K562 (cell line): Measurements from ENCODE around the gene CRACR2B. TPM values are rescaled to one million over a fixed set of nuclear protein-coding genes. Genes with fewer than 3 reads are reported as not detected.

Experiments used
- ATAC-seq: fragments of 200-7000 bp; cut with Tn5 transposase; 3 replicates; pipeline ENCODE4 v1.9.1; 2020; ENCODE audit warnings: moderate library complexity
- BruUV-seq: library from RNA; stranded (reverse); fragments of 400-500 nt; replicated peaks from 2 replicates; lab custom pipeline; 2021; lab: Mats Ljungman, UMichigan
- CTCF ChIA-PET: fragments of 300-600 bp; formaldehyde crosslinking; extraction: SDS; loops from one replicate; lab custom pipeline; 2021; ENCODE audit warnings: low intra/inter-chr PET ratio; lab: Yijun Ruan, JAX
- POLR2A ChIA-PET: fragments of 300-600, 350-650 bp; sonication (Branson Sonifier 250); formaldehyde crosslinking; extraction: SDS; loops from one replicate; lab custom pipeline; 2021; ENCODE audit warnings: antibody characterized with exemption, inconsistent platforms; lab: Yijun Ruan, JAX
- DNase-seq, 4 experiments: peaks; one replicate each; pipeline versions ENCODE4 v3.0.0 to v3.0.0-alpha.2; 2011 to 2018; ENCODE audit warnings: low spot score in 3 of 4, mixed read lengths in 3 of 4; ENCODE audit errors: extremely low read depth in 1 of 4
- FAIRE-seq: peaks from 2 replicates; lab custom pipeline; 2011; peaks lifted over from hg19 to GRCh38; lab: Jason Lieb, UNC
- H2AFZ ChIP-seq: 2 replicates; pipeline ENCODE4 v1.6.0; 2011; ENCODE audit warnings: low read depth, low read length, control low read depth, inconsistent platforms
- H3K27ac ChIP-seq: fragments of 200-600 bp; 3 replicates; pipeline ENCODE4 v1.8.0; 2011; ENCODE audit warnings: low read depth, mild to moderate bottlenecking, control low read depth, inconsistent platforms, low read length, moderate library complexity, mixed read lengths; ENCODE audit errors: extremely low read depth
- H3K27me3 ChIP-seq, 2 experiments: fragments of 300-600 bp in 1 of 2; 2 replicates in 1 of 2; 3 replicates in 1 of 2; pipeline versions ENCODE4 v1.6.0 to v1.8.0; 2011; ENCODE audit warnings: inconsistent platforms in 2 of 2, low read length in 2 of 2, mild to moderate bottlenecking in 1 of 2, mixed read lengths in 1 of 2, moderate library complexity in 1 of 2; ENCODE audit not compliant: control insufficient read depth in 2 of 2, insufficient read depth in 2 of 2
- H3K36me3 ChIP-seq: fragments of 300-600 bp; 3 replicates; pipeline ENCODE4 v1.8.0; 2011; ENCODE audit warnings: mild to moderate bottlenecking, low read length, inconsistent platforms; ENCODE audit not compliant: control insufficient read depth, insufficient read depth
- H3K4me1 ChIP-seq, 2 experiments: fragments of 200-600 bp in 1 of 2; replicated peaks in 1 of 2; 2 replicates in 1 of 2; 3 replicates in 1 of 2; pipeline versions ENCODE4 v1.5.1 to v1.8.0; 2011; ENCODE audit warnings: inconsistent platforms in 2 of 2, low read length in 2 of 2, mild to moderate bottlenecking in 1 of 2, mixed read lengths in 1 of 2, moderate library complexity in 1 of 2; ENCODE audit not compliant: control insufficient read depth in 2 of 2, insufficient read depth in 2 of 2
- H3K4me2 ChIP-seq: 2 replicates; pipeline ENCODE4 v1.6.1; 2011; ENCODE audit warnings: low read length, control low read depth, inconsistent platforms, mixed read lengths; ENCODE audit not compliant: insufficient read depth
- H3K4me3 ChIP-seq: fragments of 200-600 bp; sonication (generic), shearing (Covaris generic); 2 replicates; pipeline ENCODE4 v1.5.1; 2016; ENCODE audit warnings: control low read depth, inconsistent platforms
- H3K79me2 ChIP-seq: fragments of 200-600 bp; 3 replicates; pipeline ENCODE4 v1.8.0; 2011; ENCODE audit warnings: low read length, inconsistent platforms; ENCODE audit not compliant: control insufficient read depth, insufficient read depth
- H3K9ac ChIP-seq, 2 experiments: 2 replicates each; pipeline versions ENCODE4 v1.6.0 to v1.6.1; 2011; ENCODE audit warnings: low read depth in 2 of 2, low read length in 2 of 2, control low read depth in 1 of 2, inconsistent platforms in 1 of 2, mild to moderate bottlenecking in 1 of 2, mixed read lengths in 1 of 2; ENCODE audit not compliant: insufficient read depth in 1 of 2
- H3K9me1 ChIP-seq: one replicate; pipeline ENCODE4 v1.6.0; 2011; ENCODE audit warnings: inconsistent platforms, mild to moderate bottlenecking, low read length, moderate library complexity; ENCODE audit not compliant: control insufficient read depth, insufficient read depth
- H3K9me3 ChIP-seq: replicated peaks from 2 replicates; pipeline ENCODE4 v1.5.1; 2011; ENCODE audit warnings: low read depth, low read length, inconsistent platforms; ENCODE audit not compliant: control insufficient read depth, insufficient read depth
- H4K20me1 ChIP-seq: replicated peaks from 2 replicates; pipeline ENCODE4 v1.6.1; 2011; ENCODE audit warnings: low read length, inconsistent platforms, mixed read lengths; ENCODE audit not compliant: control insufficient read depth, insufficient read depth
- COPS2 ChIP-seq: fragments of 450-650 bp; conservative IDR thresholded peaks from 2 replicates; pipeline ENCODE4 v1.6.1; 2016; ENCODE audit warnings: mild to moderate bottlenecking, moderate library complexity
- SMARCA5 ChIP-seq: fragments of 450-650 bp; IDR thresholded peaks from 2 replicates; pipeline ENCODE4 v1.6.1; 2016
- STAT5A ChIP-seq: IDR thresholded peaks from 2 replicates; pipeline ENCODE4 v1.6.1; 2012; ENCODE audit warnings: low read length, inconsistent platforms, borderline replicate concordance
- ZBTB7A ChIP-seq: IDR thresholded peaks from 2 replicates; pipeline ENCODE4 v1.6.1; 2011; ENCODE audit warnings: low read depth, mild to moderate bottlenecking, low read length, moderate library complexity, borderline replicate concordance; ENCODE audit not compliant: control insufficient read depth
- WGBS: fragments of 100-300 bp; shearing (Covaris generic); methylation state at CpG from one replicate; pipeline ENCODE4 v1.1.6; 2016; ENCODE audit warnings: low coverage, mixed read lengths; ENCODE audit not compliant: insufficient coverage; ENCODE audit errors: missing lambda C conversion rate; 5-methylcytosine and 5-hydroxymethylcytosine counted together
- in situ Hi-C: fragments of 300-500 bp; cut with MboI; formaldehyde crosslinking; loops from 4 replicates; pipeline ENCODE4 v1.15.0; 2018; ENCODE audit warnings: inconsistent platforms, mixed read lengths
- intact Hi-C: fragments of 100-400 bp; cut with micrococcal nuclease; formaldehyde crosslinking; loops from 2 replicates; pipeline ENCODE4 v1.14.2; 2022
- polyA plus RNA-seq, 8 experiments: library from polyadenylated mRNA; depleted of rRNA in 4 of 8; stranded (reverse) in 5 of 8; unstranded in 3 of 8; fragments of >200 nt; fragmentation: Nextera tagmentation in 2 of 8; fragmentation: Illumina TruSeq in 1 of 8; extraction: Ambion mirVana in 2 of 8; extraction: Trizol in 1 of 8; gene quantifications; 2 replicates each; pipeline versions ENCODE4 v1.2.1 to v1.2.3, GENCODE V29; 2011 to 2014; ENCODE audit warnings: inconsistent platforms in 1 of 8, missing spikeins in 1 of 8
- total RNA-seq, 7 experiments: library from RNA; depleted of rRNA in 6 of 7; stranded (reverse); fragments of >200 nt in 6 of 7; fragmentation: Illumina TruSeq in 2 of 7; extraction: Trizol in 2 of 7; gene quantifications; 2 replicates each; pipeline versions ENCODE4 v1.2.1 to v1.2.3, GENCODE V29; 2011 to 2021; ENCODE audit warnings: low replicate concordance in 1 of 7
- TF ChIP-seq, protein P1 (sequence below): fragments of 450-650 bp; IDR thresholded peaks from 2 replicates; pipeline ENCODE4 v1.7.1; 2018; ENCODE audit warnings: mild to moderate bottlenecking, low read depth; ENCODE audit not compliant: partially characterized antibody
- TF ChIP-seq, protein P2 (sequence below): fragments of 250-450 bp; sonication (Bioruptor Pico); IDR thresholded peaks from 2 replicates; pipeline ENCODE4 v1.4.0; 2020
- TF ChIP-seq, protein P3 (sequence below), 2 experiments: fragments of 450-650 bp; formaldehyde crosslinking in 1 of 2; IDR thresholded peaks; 2 replicates each; pipeline versions ENCODE4 v1.4.0 to v1.6.1; 2014 to 2020; ENCODE audit warnings: mild to moderate bottlenecking in 2 of 2, borderline replicate concordance in 1 of 2, low read depth in 1 of 2

Gene CRACR2B
- total and polyA plus RNA-seq, 9 of the 15 experiments (the other 6 are each of a cell fraction or from before 2014, with no cell fraction given) = 0.10 to 51.0 (median 6.0) TPM

DNA sequence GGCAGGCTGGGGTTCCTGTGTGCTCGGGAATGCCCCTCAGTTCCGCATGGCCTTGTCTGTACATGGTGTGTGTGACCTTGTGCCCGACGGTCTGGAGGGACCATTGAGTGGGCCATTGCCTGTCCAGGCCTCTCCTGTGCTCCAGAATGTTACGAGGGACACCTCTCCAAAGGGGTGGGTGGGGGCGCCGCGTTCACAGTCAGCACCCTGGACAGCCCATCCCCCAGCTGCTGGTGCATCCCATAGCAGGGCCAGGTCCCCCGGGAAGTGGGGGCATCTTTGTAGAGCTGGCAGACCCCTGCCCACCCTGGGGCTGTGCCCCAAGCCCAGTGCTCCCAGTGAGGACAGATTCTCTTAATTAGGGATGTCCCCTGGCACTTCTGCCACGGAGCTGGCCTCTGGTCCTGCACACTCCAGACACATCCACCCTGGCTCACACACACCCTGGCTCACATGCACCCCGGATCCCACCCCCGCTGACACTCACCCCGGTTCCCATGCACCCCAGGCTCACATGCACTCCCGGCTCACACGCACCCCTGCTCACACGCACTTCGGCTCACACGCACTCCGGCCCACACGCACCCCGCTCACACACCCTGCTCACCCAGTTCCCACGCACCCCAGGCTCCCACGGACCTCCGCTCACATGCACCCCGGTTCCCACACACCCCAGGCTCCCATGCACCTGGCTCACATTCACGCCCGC, 30.5 kb downstream of the CRACR2B start:
- H3K4me3 ChIP-seq = no peak overlapping the region
- no peak overlapping the region; a peak in 1 of 4 replicates for H3K9ac ChIP-seq
- no peak for ATAC-seq
- TF ChIP-seq, protein P1, sequence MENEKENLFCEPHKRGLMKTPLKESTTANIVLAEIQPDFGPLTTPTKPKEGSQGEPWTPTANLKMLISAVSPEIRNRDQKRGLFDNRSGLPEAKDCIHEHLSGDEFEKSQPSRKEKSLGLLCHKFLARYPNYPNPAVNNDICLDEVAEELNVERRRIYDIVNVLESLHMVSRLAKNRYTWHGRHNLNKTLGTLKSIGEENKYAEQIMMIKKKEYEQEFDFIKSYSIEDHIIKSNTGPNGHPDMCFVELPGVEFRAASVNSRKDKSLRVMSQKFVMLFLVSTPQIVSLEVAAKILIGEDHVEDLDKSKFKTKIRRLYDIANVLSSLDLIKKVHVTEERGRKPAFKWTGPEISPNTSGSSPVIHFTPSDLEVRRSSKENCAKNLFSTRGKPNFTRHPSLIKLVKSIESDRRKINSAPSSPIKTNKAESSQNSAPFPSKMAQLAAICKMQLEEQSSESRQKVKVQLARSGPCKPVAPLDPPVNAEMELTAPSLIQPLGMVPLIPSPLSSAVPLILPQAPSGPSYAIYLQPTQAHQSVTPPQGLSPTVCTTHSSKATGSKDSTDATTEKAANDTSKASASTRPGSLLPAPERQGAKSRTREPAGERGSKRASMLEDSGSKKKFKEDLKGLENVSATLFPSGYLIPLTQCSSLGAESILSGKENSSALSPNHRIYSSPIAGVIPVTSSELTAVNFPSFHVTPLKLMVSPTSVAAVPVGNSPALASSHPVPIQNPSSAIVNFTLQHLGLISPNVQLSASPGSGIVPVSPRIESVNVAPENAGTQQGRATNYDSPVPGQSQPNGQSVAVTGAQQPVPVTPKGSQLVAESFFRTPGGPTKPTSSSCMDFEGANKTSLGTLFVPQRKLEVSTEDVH = no peak
- TF ChIP-seq, protein P2, sequence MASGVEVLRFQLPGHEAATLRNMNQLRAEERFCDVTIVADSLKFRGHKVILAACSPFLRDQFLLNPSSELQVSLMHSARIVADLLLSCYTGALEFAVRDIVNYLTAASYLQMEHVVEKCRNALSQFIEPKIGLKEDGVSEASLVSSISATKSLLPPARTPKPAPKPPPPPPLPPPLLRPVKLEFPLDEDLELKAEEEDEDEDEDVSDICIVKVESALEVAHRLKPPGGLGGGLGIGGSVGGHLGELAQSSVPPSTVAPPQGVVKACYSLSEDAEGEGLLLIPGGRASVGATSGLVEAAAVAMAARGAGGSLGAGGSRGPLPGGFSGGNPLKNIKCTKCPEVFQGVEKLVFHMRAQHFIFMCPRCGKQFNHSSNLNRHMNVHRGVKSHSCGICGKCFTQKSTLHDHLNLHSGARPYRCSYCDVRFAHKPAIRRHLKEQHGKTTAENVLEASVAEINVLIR (CRISPR knock-in tag) = no peak
- TF ChIP-seq STAT5A = peak; percentile 7; the same call in 1 of the 2 replicates
- TF ChIP-seq, protein P3, sequence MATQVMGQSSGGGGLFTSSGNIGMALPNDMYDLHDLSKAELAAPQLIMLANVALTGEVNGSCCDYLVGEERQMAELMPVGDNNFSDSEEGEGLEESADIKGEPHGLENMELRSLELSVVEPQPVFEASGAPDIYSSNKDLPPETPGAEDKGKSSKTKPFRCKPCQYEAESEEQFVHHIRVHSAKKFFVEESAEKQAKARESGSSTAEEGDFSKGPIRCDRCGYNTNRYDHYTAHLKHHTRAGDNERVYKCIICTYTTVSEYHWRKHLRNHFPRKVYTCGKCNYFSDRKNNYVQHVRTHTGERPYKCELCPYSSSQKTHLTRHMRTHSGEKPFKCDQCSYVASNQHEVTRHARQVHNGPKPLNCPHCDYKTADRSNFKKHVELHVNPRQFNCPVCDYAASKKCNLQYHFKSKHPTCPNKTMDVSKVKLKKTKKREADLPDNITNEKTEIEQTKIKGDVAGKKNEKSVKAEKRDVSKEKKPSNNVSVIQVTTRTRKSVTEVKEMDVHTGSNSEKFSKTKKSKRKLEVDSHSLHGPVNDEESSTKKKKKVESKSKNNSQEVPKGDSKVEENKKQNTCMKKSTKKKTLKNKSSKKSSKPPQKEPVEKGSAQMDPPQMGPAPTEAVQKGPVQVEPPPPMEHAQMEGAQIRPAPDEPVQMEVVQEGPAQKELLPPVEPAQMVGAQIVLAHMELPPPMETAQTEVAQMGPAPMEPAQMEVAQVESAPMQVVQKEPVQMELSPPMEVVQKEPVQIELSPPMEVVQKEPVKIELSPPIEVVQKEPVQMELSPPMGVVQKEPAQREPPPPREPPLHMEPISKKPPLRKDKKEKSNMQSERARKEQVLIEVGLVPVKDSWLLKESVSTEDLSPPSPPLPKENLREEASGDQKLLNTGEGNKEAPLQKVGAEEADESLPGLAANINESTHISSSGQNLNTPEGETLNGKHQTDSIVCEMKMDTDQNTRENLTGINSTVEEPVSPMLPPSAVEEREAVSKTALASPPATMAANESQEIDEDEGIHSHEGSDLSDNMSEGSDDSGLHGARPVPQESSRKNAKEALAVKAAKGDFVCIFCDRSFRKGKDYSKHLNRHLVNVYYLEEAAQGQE (IDR thresholded peaks at IDR 0.05; ENCODE audit: borderline replicate concordance) = peak; percentile 27; the same call in 1 of the 2 replicates
- TF ChIP-seq, protein P3 (CRISPR knock-in tag; IDR thresholded peaks at IDR 0.05; ENCODE audit: low read depth) = no peak
- TF ChIP-seq SMARCA5 = no peak
- TF ChIP-seq COPS2 = no peak
- TF ChIP-seq ZBTB7A = no peak
- TF ChIP-seq, all 486 proteins: peak for 2
- BruUV-seq = no TSS peak
- in situ Hi-C loops = no loop called here
- Histone ChIP-seq H2AFZ (no peak overlapping the region), H3K4me1 (peaks cover 14 to 93% of the 10 kb centered on the region in 2 experiments), H4K20me1 (peaks cover 14% of the 10 kb centered on the region), H3K79me2 (no peaks in the 10 kb centered on the region), H3K27me3 (no peaks in the 10 kb centered on the region), H3K9me3 (no peaks in the 10 kb centered on the region), H3K27ac (no peak overlapping the region), H3K9me1 (peaks cover 5% of the 10 kb centered on the region), H3K4me2 (no peak overlapping the region), H3K36me3 (no peaks in the 10 kb centered on the region)
- no peak for FAIRE-seq
- ChIA-PET POLR2A (interaction anchor here (0.7 kb wide), 1 partner anchor 18 kb away, joined by 3 read pairs; no protein-coding TSS in a partner anchor), CTCF (no interaction called here)
- WGBS = 80% methylated on average over 23 of the region's 27 CpGs
- DNase-seq = no peak
- intact Hi-C loops = no loop called here
